GM12892 (cell line): ENCODE data around the gene PRPSAP1.

Experiments
- DNase-seq: peaks from one replicate; pipeline ENCODE4 v3.0.0; 2011; ENCODE audit not compliant: insufficient read length
- FAIRE-seq: peaks from 2 replicates; lab custom pipeline; 2011; peaks lifted over from hg19 to GRCh38; lab: Jason Lieb, UNC
- POLR2A ChIP-seq: IDR thresholded peaks from 2 replicates; pipeline ENCODE4 v1.6.1; 2011; ENCODE audit warnings: low read depth, low read length, control low read depth
- POLR2AphosphoS5 ChIP-seq: IDR thresholded peaks from 2 replicates; pipeline ENCODE4 v1.6.1; 2011; ENCODE audit warnings: low read depth, low read length, control low read depth
- TAF1 ChIP-seq: IDR thresholded peaks from 2 replicates; pipeline ENCODE4 v1.6.1; 2011; ENCODE audit warnings: low read depth, mild to moderate bottlenecking, control low read depth, low read length, borderline replicate concordance

The PRPSAP1 gene

DNA sequence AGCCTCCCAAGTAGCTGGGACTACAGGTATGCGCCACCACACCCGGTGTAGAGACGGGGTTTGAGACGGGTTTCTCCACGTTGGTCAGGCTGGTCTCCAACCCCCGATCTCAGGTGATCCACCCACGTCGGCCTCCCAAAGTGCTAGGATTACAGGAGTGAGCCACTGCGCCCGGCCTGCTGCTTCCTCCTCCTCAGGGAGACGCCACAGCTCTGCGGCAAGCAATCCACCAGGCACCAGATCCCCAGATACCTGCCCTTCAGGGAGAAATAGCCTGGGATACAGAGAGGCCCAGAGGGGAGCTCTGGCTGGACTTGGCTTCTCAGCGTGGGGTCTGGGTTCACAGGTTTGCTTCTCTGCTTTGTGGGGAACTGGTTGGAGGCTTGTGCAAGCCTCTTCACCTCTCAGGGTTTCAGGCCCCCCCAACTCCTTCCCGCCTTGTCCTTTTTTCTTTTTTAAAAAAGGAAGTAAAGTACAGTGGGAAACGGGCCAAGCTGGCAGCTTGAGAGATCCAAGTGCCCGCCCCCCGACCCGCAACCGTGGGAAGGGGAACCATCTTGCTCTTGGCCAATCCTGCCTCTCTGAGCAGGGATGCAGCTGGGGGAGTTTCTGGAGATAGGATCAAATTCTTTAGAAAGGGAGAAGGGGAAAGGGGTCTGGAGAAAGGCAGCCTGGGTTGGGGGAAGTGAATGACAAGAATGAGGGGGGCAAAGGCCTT is 28.1 kb upstream of the PRPSAP1 start:
- no peak for TF ChIP-seq POLR2AphosphoS5
- no peak for TF ChIP-seq POLR2A
- no peak for TF ChIP-seq TAF1
- DNase-seq (no peak), FAIRE-seq (no peak)

DNA sequence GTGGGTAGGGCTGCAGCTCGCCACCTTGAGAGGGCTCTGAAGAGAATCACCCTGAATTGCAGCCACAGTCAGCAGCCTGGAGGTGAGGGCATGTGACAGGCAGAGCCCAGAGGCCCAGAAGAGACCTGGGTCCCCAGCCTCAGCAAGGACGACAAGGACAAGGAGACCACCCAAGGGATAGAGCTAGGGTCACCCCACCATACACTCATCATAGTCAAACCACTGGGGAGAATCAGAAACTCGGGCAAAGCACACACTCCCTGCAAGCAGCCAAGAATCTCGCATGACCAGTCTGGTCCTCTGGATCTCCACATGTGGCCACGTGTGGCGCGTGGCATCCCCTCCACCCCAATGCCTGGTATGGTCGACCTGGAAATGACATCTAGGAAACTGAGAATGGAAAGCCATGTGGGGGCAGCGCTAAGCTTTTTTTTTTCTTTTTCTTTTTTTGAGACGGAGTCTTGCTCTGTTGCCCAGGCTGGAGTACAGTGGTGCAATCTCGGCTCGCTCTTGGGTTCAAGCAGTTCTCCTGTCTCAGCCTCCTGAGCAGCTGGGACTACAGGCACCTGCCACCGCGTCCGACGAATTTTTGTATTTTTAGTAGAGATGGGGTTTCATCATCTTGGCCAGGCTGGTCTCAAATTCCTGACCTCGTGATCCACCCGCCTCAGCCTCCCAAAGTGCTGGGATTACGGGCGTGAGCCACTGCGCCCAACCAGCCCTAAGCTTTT is 26.1 kb upstream of the PRPSAP1 start:
- no peak for TF ChIP-seq TAF1
- TF ChIP-seq POLR2AphosphoS5 = no peak
- TF ChIP-seq POLR2A = no peak
- DNase-seq (no peak), FAIRE-seq (no peak)

- TF ChIP-seq TAF1 = no peak
- no peak for TF ChIP-seq POLR2AphosphoS5
- TF ChIP-seq POLR2A = no peak
Measured at GRCh38 chr17:76379275-76379641, 25.5 kb upstream of the PRPSAP1 start.

DNA sequence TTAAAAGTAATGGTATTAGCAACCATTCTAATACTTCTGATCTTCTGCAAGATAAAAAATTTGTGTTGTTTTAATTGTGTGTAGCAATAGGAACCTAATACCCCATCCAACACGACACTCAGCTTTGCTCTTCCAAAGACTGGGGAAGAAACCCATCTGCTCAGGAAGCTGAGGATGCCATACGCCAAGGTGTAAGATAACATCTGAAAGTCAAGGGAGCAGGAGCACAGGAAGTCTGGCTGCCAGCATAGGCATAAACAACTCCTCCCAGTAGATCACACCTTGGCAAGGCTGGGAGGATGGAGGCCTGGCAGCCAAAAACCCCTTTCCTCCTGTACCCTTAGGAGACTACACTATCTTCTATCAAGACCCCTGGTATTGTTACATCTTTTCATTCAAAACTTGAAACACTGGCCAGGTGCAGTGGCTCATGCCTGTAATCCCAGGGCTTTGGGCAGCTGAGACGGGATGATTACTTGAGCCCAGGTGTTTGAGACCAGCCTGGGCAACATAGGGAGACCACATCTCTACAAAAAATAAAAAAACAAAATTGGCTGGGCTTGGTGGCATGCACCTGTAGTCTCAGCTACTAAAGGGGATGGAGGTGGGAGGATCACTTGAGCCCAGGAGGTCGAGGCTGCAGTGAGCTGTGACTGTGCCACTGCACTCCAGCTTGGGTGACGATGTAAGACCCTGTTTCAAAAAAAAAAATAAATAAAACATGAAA is 25.0 kb upstream of the PRPSAP1 start:
- DNase-seq = no peak
- no peak for TF ChIP-seq POLR2AphosphoS5
- no peak for TF ChIP-seq TAF1
- no peak for TF ChIP-seq POLR2A
- FAIRE-seq = no peak

More at GRCh38 chr17:76379275-76379641, 25.5 kb upstream of the PRPSAP1 start:
- FAIRE-seq = no peak
- DNase-seq = no peak

- no peak for DNase-seq
- FAIRE-seq = no peak
- no peak for TF ChIP-seq TAF1
- TF ChIP-seq POLR2AphosphoS5 = no peak
- TF ChIP-seq POLR2A = no peak
Measured at GRCh38 chr17:76376318-76377133, 22.8 kb upstream of the PRPSAP1 start.

- no peak for FAIRE-seq
- DNase-seq = no peak
- TF ChIP-seq POLR2A (no peak), TAF1 (no peak), POLR2AphosphoS5 (no peak)
Measured at GRCh38 chr17:76371656-76372628, 18.2 kb upstream of the PRPSAP1 start.

DNA sequence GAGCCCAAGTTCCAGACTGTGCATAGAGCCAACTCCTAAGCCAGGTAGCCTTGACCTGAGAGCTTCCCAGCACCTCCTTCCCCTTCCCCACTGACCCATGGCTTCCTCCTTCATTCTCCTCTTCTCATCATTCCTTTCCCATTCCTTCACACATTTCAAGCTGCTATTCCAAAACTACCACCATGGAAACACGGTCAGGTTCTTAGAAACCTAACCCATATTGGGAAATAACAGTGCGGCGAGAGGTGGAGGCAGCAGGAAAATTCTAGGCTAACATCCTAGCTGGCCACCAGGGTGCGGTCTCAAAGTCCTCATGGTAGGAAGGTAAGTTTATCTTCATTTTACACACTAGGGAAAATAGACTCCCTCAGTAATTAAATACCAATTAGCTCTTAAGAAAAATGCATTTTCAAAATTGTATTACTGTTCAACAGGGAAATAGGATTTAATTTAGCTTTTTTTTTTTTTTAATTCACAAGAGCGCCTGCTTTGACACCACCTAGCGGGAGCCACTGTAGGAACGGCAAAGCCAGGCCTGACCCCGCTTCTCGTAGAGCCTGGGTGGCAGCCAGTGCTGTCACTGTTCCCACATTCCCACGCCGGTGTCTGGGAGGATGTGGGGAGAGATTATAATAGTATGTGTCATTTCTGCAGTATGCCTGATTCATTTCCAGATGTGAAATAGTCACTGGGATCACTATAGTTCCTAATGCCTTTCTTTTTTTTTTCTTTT is 16.7 kb upstream of the PRPSAP1 start:
- FAIRE-seq (no peak), DNase-seq (no peak)
- no peak for TF ChIP-seq TAF1
- TF ChIP-seq POLR2AphosphoS5 = no peak
- TF ChIP-seq POLR2A = no peak

DNA sequence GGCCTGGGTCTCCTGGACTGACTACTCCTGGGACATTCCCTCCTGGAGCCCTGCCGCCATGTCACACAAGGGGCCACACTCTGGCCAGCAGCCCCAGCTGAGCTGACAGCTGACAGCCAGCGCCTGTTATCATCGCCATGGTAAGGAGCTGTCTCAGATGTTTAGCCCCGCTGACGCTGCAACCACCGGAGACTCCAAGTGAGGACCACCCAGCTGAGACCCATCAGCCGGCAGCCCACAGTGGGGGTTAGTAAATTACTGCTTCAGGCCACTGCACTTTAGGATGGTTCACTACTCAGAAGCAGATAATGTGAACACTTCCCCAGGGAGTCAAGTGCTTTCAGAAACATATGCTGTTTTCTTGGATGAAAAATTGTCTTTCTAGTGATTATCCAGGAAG is 16.1 kb upstream of the PRPSAP1 start:
- DNase-seq (no peak), FAIRE-seq (no peak)
- TF ChIP-seq TAF1 (no peak), POLR2A (no peak), POLR2AphosphoS5 (no peak)

- FAIRE-seq (no peak), DNase-seq (no peak)
- TF ChIP-seq TAF1 (no peak), POLR2A (no peak), POLR2AphosphoS5 (no peak)
Measured at GRCh38 chr17:76369379-76369778, 15.7 kb upstream of the PRPSAP1 start.
